Hair follicle dermal papilla cell (primary cell): ENCODE measurements around the gene TASOR2. TPM values are rescaled to one million over a fixed set of nuclear protein-coding genes. Genes with fewer than 3 reads are reported as not detected.

Experiments used
- total RNA-seq: library from RNA; depleted of rRNA; stranded (reverse); fragments of >200 nt; gene quantifications from 2 replicates; pipeline ENCODE4 v1.2.3, GENCODE V29; 2012

Gene TASOR2, protein sequence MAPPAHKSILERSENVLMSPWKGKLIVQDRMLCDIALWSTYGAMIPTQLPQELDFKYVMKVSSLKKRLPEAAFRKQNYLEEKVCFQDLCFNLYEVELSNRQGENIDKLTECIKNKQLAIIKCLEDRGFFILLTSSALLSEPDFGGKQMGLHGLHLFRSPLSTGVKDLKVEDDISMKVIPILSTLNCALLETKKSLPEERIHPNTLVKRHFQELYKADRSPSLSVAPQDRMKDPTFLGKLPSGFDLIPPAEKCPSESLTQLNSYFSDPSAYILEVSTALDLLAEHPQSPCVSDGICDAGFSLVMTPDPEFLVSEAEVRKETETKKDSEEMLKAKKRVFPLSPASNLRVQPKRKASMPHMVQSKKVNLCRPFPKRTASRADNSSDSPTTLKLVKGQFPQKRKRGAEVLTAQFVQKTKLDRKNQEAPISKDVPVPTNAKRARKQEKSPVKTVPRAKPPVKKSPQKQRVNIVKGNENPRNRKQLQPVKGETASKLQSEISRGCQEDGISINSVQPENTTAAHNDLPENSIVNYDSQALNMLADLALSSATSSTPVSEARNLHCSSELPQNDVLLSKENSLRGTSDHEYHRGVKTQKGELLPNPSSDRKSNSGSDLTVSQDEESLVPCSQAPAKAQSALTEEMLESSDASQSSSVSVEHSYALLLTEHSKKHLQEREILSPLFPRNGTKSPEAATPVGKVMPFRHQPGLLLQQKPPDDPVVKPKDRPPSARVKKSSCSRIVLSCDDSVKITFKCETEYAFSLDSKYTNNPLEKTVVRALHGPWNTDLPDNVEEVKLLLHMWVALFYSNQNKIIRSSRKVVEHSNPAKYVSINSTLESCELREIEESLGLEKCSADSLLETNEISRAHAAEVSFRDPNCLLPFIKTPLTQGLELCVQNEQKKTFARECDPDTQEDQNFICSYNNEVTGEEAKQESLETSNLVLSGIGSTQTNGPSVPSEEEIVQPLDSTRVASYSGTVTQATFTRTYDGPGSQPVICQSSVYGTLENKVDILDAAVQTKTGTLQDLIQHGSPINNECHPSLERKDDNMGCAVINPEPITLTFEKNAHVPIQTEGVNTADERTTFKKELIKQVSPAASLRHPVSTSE (N-terminal part only)
- 86.7 and 108 TPM in 2 replicates for total RNA-seq

DNA sequence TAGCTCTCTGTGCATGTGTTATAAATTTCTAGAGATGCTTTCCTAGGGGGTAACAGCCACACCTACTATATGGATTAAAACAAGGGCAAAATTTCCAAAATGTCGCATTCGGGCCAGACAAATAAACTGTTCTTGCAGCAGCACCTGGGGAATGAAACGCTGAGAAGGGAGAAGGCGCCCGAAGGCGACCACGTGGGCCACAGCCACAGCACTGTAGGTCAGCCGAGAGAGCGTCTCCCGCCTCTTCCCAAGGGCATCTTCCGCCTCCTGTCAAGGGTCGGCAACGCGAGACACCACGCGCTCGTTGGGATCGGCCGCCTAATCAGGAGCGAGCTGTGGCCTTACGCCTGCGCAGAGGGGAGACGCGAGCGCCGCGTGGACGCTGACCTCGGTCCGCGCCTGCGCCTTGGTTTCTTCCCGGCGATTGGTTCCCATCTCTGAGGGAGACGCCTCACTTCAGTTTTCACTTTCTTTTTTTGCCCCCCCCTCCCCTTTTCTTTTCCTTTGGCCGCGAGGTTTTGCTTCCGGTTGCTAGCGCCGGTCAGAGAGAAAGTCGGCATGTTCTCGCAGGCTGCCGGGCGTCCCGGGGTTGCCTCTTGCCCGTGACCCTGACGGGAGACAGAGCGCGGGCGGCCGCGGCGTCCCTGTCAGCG is at the start of gene TASOR2:
TASOR2 (plus strand) TSS at position 521 of the 653 bp plus-strand sequence. CDS start 35,805 bp downstream, outside the sequence.

DNA sequence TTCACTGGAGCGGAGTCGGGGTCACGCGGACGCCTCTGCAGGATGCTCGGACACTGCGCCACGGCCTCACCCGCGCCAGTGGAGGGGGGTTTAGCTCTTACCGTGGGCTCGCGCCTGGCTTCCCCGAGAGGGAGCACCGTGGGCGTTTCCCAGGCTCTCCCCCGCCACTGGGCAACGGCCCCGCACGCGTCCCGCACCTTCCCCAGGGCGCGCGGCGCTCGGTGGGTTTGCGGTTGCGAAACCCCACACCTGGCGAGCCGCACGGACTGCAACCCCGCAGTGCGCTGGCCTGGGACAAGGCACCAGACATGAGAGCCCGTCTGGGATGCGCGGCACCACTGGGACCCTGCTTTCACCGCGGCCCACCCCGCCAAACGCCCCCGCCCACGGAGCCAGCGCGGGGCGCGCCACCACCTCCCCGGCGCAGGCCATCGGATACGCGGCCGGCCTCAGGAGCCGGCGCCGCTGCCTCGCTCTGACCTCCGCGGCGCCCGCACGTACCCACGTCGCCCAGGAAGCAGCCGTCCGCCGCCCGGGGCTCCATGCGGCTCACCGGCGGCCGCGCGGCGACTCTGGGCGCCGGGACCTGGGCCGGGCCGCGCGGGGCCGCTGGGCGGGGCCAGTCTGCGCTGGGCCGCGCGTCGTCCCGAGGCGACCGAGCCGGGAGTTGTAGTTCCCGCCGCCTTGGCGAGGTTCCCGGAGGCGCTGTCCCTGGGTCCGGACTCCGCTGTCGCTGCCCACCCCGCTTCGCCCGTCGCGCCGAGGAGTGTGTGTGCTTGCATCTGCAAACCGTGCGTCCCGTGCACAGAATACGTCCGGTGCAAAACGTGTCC is 18.4 kb upstream of the TASOR2 start, which contains the start of gene ASB13:
ASB13 (minus strand) TSS at position 588 of the 833 bp plus-strand sequence; CDS start at position 544, 44 bp downstream.

Other genes with a start within 250 kb of the TASOR2 start
- not detected in 2 replicates for gene CALML5, start 185.3 kb upstream of the TASOR2 start, total RNA-seq
- 0.12 TPM in 1 of 2 replicates, not detected in the other for gene CALML3, start 159.9 kb upstream of the TASOR2 start, total RNA-seq
- 32.3 and 33.4 TPM in 2 replicates for gene ASB13, start 18.2 kb upstream of the TASOR2 start, total RNA-seq
- 385 and 422 TPM in 2 replicates for gene GDI2, start 128.6 kb downstream of the TASOR2 start, total RNA-seq
- gene ANKRD16, start 205.1 kb downstream of the TASOR2 start, total RNA-seq, result 7.3 and 7.5 TPM in 2 replicates
- 81.0 and 114 TPM in 2 replicates for gene FBH1, start 205.4 kb downstream of the TASOR2 start, total RNA-seq